Measurements from ENCODE around the gene EFR3B.

DNA sequence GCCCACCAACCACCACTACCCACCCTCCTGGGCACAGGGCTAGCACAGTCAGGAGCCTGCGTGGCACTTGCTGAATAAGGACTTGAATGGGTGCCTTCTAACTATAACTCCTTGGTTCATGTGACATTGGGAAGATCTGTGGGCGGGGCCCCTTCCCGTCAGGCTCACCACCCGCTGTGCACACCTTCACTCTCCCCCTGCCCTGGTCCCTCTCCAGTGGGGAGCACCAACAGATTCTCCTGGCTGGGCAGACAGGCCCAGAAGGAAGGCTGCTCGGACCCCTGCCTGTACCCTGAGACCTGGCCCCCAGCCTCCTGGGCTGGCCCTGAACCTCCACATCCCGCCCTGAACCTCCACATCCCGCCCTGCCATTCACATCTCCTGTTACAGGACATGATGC lies 159.9 kb downstream of the EFR3B start:
- TF ChIP-seq POLR2A (IDR thresholded peaks at IDR 0.05) (no peak), CTCF (IDR thresholded peaks at IDR 0.05) (no peak)
